B cell (primary cell): Measurements from ENCODE around the gene TMEM223. TPM values are rescaled to one million over a fixed set of nuclear protein-coding genes. Genes with fewer than 3 reads are reported as not detected.

Experiments used
- ATAC-seq: fragments of 200-7000 bp; cut with Tn5 transposase; one replicate; pipeline ENCODE4 v1.10.0; 2021; ENCODE audit warnings: low read depth, mild to moderate bottlenecking, moderate number of reproducible peaks, moderate library complexity
- CTCF ChIA-PET: fragments of 350-600 bp; sonication (Branson Sonifier 250); formaldehyde crosslinking; loops from one replicate; lab custom pipeline; 2021; ENCODE audit warnings: antibody characterized with exemption, inconsistent platforms; lab: Charles Lee
- POLR2A ChIA-PET: fragments of 350-600 bp; sonication (Branson Sonifier 250); formaldehyde crosslinking; loops from one replicate; lab custom pipeline; 2021; ENCODE audit warnings: antibody characterized with exemption; lab: Charles Lee
- DNase-seq: peaks from one replicate; pipeline ENCODE4 v3.0.0; 2013
- H2AFZ ChIP-seq: 2 replicates; pipeline ENCODE4 v1.6.1; 2012; ENCODE audit warnings: mild to moderate bottlenecking, low read depth, low read length; ENCODE audit not compliant: insufficient read depth, poor library complexity, severe bottlenecking
- H3K27ac ChIP-seq, 2 donors: 1 replicate in 1 of 2; 2 replicates in 1 of 2; pipeline ENCODE4 v1.5.1; 2012 to 2013; ENCODE audit warnings: low read length in 2 of 2, mild to moderate bottlenecking in 2 of 2, moderate library complexity in 1 of 2
- H3K27me3 ChIP-seq, 4 experiments: fragments of 200-600 bp in 1 of 4; sonication (generic) in 1 of 4; replicated peaks in 1 of 4; 1 replicate in 2 of 4; 2 replicates in 2 of 4; pipeline versions ENCODE4 v1.6.1 to v1.7.0; 2013 to 2016; ENCODE audit warnings: low read length in 3 of 4, mild to moderate bottlenecking in 2 of 4, mixed read lengths in 1 of 4, moderate library complexity in 1 of 4; ENCODE audit not compliant: insufficient read depth in 4 of 4, control insufficient read depth in 3 of 4; ENCODE audit errors: control extremely low read depth in 1 of 4
- H3K36me3 ChIP-seq, 2 experiments: replicated peaks in 1 of 2; 1 replicate in 1 of 2; 2 replicates in 1 of 2; pipeline versions ENCODE4 v1.6.1 to v1.7.1; 2013; ENCODE audit warnings: low read length in 1 of 2; ENCODE audit not compliant: insufficient read depth in 2 of 2, control insufficient read depth in 1 of 2; ENCODE audit errors: control extremely low read depth in 1 of 2, extremely low read depth in 1 of 2
- H3K4me1 ChIP-seq, 2 donors: fragments of 200-600 bp in 1 of 2; sonication (generic) in 1 of 2; 1 replicate in 1 of 2; 2 replicates in 1 of 2; pipeline versions ENCODE4 v1.5.1 to v1.6.1; 2013 to 2017; ENCODE audit warnings: low read length in 2 of 2; ENCODE audit not compliant: control insufficient read depth in 2 of 2, insufficient read depth in 2 of 2
- H3K4me2 ChIP-seq: replicated peaks from 2 replicates; pipeline ENCODE3; 2012; ENCODE audit warnings: mild to moderate bottlenecking, low read depth, low read length; ENCODE audit not compliant: poor library complexity, severe bottlenecking
- H3K4me3 ChIP-seq, 5 experiments: fragments of 200-600 bp in 1 of 5; sonication (generic) in 1 of 5; 1 replicate in 3 of 5; 2 replicates in 2 of 5; pipeline versions ENCODE4 v1.5.1 to v1.7.0; 2011 to 2016; ENCODE audit warnings: low read length in 4 of 5, mild to moderate bottlenecking in 4 of 5, low read depth in 2 of 5, control low read depth in 1 of 5, moderate library complexity in 1 of 5; ENCODE audit not compliant: insufficient read depth in 1 of 5; ENCODE audit errors: control extremely low read depth in 1 of 5, extremely low read depth in 1 of 5
- H3K79me2 ChIP-seq: fragments of 200-600 bp; sonication (generic); one replicate; pipeline ENCODE4 v1.6.0; 2016; ENCODE audit warnings: low read length; ENCODE audit not compliant: control insufficient read depth, insufficient read depth
- H3K9ac ChIP-seq: fragments of 200-600 bp; sonication (generic); 2 replicates; pipeline ENCODE4 v1.6.1; 2017; ENCODE audit warnings: mild to moderate bottlenecking, low read length, moderate library complexity
- H3K9me3 ChIP-seq, 3 donors: one replicate each; pipeline versions ENCODE4 v1.6.1 to v1.7.1; 2013; ENCODE audit warnings: low read length in 2 of 3; ENCODE audit not compliant: control insufficient read depth in 2 of 3, insufficient read depth in 1 of 3; ENCODE audit errors: control extremely low read depth in 1 of 3
- H4K20me1 ChIP-seq: 2 replicates; pipeline ENCODE4 v1.6.0; 2012; ENCODE audit warnings: mild to moderate bottlenecking, low read length; ENCODE audit not compliant: insufficient read depth, control insufficient read depth, poor library complexity, severe bottlenecking
- H3K27ac Mint-ChIP-seq: one replicate; pipeline ENCODE4 v1.8.0; 2021; ENCODE audit warnings: mixed read lengths
- H3K27me3 Mint-ChIP-seq: one replicate; pipeline ENCODE4 v1.8.0; 2021; ENCODE audit warnings: mixed read lengths
- H3K4me1 Mint-ChIP-seq: one replicate; pipeline ENCODE4 v1.8.0; 2021; ENCODE audit warnings: mixed read lengths
- H3K4me3 Mint-ChIP-seq: one replicate; pipeline ENCODE4 v1.8.0; 2021; ENCODE audit warnings: mixed read lengths
- H3K9me3 Mint-ChIP-seq: one replicate; pipeline ENCODE4 v1.8.0; 2022; ENCODE audit warnings: mixed read lengths; ENCODE audit not compliant: insufficient read depth
- EZH2 ChIP-seq: IDR thresholded peaks from 2 replicates; pipeline ENCODE4 v1.6.1; 2012; ENCODE audit warnings: borderline replicate concordance, low read depth, mild to moderate bottlenecking, moderate library complexity, low read length; ENCODE audit not compliant: insufficient read depth, poor library complexity, severe bottlenecking
- WGBS: methylation state at CpG from one replicate; pipeline ENCODE4 v1.1.5; 2013; ENCODE audit warnings: missing lambda C conversion rate; ENCODE audit not compliant: insufficient coverage; 5-methylcytosine and 5-hydroxymethylcytosine counted together
- intact Hi-C: fragments of 100-400 bp; cut with micrococcal nuclease; formaldehyde crosslinking; loops from one replicate; pipeline ENCODE4 v1.10.0; 2022
- polyA plus RNA-seq: library from polyadenylated mRNA; depleted of rRNA; stranded (reverse); fragments of >200 nt; gene quantifications from 2 replicates; pipeline ENCODE4 v1.2.3, GENCODE V29; 2012
- total RNA-seq, 2 donors: library from RNA; stranded (reverse); fragments of 120-200 nt in 1 of 2; gene quantifications; 1 replicate in 1 of 2; 2 replicates in 1 of 2; pipeline versions ENCODE4 v1.2.3 to v1.2.4, GENCODE V29; 2013 to 2022
- TF ChIP-seq, protein P1 (sequence below): fragments of 200-600 bp; IDR thresholded peaks from one replicate; pipeline ENCODE4 v1.8.0; 2022; ENCODE audit warnings: antibody characterized with exemption, mild to moderate bottlenecking

TMEM223 gene
- total and polyA plus RNA-seq, 2 donors (not counting 1 experiment from before 2014, with no cell fraction given) = 12.0 to 15.6 TPM

DNA sequence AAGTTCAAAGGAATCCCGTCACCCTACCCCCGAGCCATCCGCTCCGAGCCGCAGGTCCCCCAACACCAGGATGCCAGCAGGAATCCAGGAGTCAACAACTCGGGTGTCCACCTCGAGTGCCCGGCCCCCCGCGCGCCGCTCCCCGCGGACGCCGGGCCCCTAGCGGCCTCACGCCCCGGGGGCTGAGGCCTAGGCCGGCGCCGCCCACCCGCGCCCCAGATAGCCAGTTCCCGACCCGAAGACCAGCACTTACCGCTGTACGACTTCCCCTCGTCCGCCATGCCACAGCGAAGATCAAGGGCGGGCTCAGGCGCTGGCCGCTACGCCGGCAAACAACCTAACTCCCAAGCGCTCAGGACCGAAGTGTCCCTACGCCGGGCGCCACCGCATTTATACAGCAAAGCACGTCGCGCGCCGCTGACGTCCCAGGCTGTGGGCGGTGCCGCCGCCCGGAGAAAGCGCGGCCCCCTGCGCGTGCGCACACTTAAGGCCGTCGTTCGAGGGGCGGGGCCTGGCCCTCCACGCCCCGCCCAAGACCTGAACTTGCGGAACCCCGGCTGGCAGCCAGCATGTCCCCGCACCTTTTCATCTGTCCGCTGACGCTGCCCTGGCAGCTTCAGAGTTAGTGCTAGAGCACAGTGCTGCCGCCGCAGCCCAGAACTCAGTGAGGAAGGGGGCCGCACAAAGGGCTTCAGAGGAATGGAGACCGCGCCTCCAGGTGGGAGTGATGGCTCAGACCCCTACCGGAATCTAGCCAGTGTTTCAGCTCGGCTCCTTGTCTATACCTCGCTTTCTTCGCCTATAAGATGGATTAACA lies 13.5 kb upstream of the TMEM223 start, which contains the start of gene NXF1:
Gene NXF1, minus strand, starts transcription at position 365 of the 817 bp plus-strand sequence. Its CDS starts 84 bp downstream, at position 281.
- no peak for TF ChIP-seq EZH2
- TF ChIP-seq, protein P1, sequence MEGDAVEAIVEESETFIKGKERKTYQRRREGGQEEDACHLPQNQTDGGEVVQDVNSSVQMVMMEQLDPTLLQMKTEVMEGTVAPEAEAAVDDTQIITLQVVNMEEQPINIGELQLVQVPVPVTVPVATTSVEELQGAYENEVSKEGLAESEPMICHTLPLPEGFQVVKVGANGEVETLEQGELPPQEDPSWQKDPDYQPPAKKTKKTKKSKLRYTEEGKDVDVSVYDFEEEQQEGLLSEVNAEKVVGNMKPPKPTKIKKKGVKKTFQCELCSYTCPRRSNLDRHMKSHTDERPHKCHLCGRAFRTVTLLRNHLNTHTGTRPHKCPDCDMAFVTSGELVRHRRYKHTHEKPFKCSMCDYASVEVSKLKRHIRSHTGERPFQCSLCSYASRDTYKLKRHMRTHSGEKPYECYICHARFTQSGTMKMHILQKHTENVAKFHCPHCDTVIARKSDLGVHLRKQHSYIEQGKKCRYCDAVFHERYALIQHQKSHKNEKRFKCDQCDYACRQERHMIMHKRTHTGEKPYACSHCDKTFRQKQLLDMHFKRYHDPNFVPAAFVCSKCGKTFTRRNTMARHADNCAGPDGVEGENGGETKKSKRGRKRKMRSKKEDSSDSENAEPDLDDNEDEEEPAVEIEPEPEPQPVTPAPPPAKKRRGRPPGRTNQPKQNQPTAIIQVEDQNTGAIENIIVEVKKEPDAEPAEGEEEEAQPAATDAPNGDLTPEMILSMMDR = peak; percentile 22
- DNase-seq = peak; percentile 98
- H3K4me2 ChIP-seq = peak within 1 kb of the TSS; percentile 82
- Mint-ChIP-seq H3K27ac (peak within 1 kb of the TSS; percentile 99), H3K4me3 (peak within 1 kb of the TSS; percentile 100), H3K27me3 (no peaks in the 10 kb centered on the region), H3K4me1 (peaks cover 32% of the 10 kb centered on the region), H3K9me3 (no peaks in the 10 kb centered on the region)
- WGBS = under 1% methylated on average over 77 of the region's 77 CpGs
- ChIA-PET CTCF (interaction anchor here (0.8 to 1.9 kb wide), 5 partner anchors 11 to 57 kb away, joined by 3 to 10 read pairs (median 3); partner anchors contain the start of genes TEX54 and WDR74), POLR2A (interaction anchor here (0.7 to 3.4 kb wide), 18 partner anchors 9 to 111 kb away, joined by 3 to 27 read pairs (median 5); partner anchors contain the start of genes HNRNPUL2, POLR2G, STX5 and TEX54)
- peaks cover 41% of the 10 kb centered on the region for H3K79me2 ChIP-seq
- peak within 1 kb of the TSS; percentile 66 for H2AFZ ChIP-seq
- H3K4me1 ChIP-seq = peaks cover 11 to 25% of the 10 kb centered on the region in 2 donors
- peak within 1 kb of the TSS; percentile 77 to 96 (median 89) for H3K4me3 ChIP-seq
- no peaks in the 10 kb centered on the region for H3K9me3 ChIP-seq
- H3K27ac ChIP-seq = peak within 1 kb of the TSS; percentile 69 to 86
- H3K9ac ChIP-seq = peak within 1 kb of the TSS; percentile 91
- H4K20me1 ChIP-seq = peaks cover 13% of the 10 kb centered on the region
- no peaks in the 10 kb centered on the region for H3K27me3 ChIP-seq
- intact Hi-C loops = loop anchor here (1.0 kb wide), 6 partner anchors 13 to 57 kb away; partner anchors contain the start of genes TMEM179B, TMEM223 and WDR74
- peak; percentile 87 for ATAC-seq
- peaks cover 11 to 31% of the 10 kb centered on the region in 2 experiments for H3K36me3 ChIP-seq
